HEK293 (cell line): ENCODE results near the gene FOXO1.

ENCODE experiments used
- CTCF ChIA-PET: fragments of 350-600 bp; formaldehyde crosslinking; extraction: SDS; loops from one replicate; lab custom pipeline; 2021; ENCODE audit warnings: antibody characterized with exemption; lab: Yijun Ruan, JAX
- POLR2A ChIA-PET: fragments of 300-600 bp; formaldehyde crosslinking; extraction: SDS; loops from one replicate; lab custom pipeline; 2020; ENCODE audit warnings: antibody characterized with exemption, inconsistent platforms; lab: Yijun Ruan, JAX
- H3K27ac ChIP-seq: fragments of 200-500 bp; sonication (Bioruptor generic); 2 replicates; pipeline ENCODE4 v1.5.1; 2014; ENCODE audit warnings: low read depth, low read length, control low read depth, inconsistent platforms; ENCODE audit errors: extremely low read depth
- H3K36me3 ChIP-seq, 2 experiments: fragments of 200-500 bp in 1 of 2; sonication (Bioruptor generic) in 1 of 2; 1 replicate in 1 of 2; 2 replicates in 1 of 2; pipeline ENCODE4 v1.5.1; 2014 to 2017; ENCODE audit warnings: inconsistent platforms in 2 of 2, low read length in 2 of 2; ENCODE audit not compliant: control insufficient read depth in 2 of 2, insufficient read depth in 1 of 2
- H3K4me1 ChIP-seq: fragments of 200-500 bp; sonication (Bioruptor generic); 2 replicates; pipeline ENCODE4 v1.5.1; 2014; ENCODE audit warnings: mild to moderate bottlenecking, low read length, inconsistent platforms; ENCODE audit not compliant: control insufficient read depth, insufficient read depth
- H3K4me3 ChIP-seq: 2 replicates; pipeline ENCODE4 v1.5.1; 2011; ENCODE audit warnings: low read depth, mild to moderate bottlenecking, control low read depth, low read length, moderate library complexity
- H3K9me3 ChIP-seq: fragments of 200-500 bp; sonication (Bioruptor generic); 2 replicates; pipeline ENCODE4 v1.5.1; 2014; ENCODE audit warnings: low read depth, low read length, inconsistent platforms; ENCODE audit not compliant: control insufficient read depth, insufficient read depth
- BCL11B ChIP-seq: fragments of 450-650 bp; formaldehyde crosslinking; IDR thresholded peaks from 2 replicates; pipeline ENCODE4 v1.5.1; 2016; ENCODE audit warnings: low read depth, missing biosample characterization, missing genetic modification characterization
- BCL6B ChIP-seq: fragments of 450-650 bp; formaldehyde crosslinking; IDR thresholded peaks from 2 replicates; pipeline ENCODE4 v1.5.1; 2017; ENCODE audit warnings: missing biosample characterization, missing genetic modification characterization
- CTCF ChIP-seq: fragments of 450-650 bp; formaldehyde crosslinking; IDR thresholded peaks from 2 replicates; pipeline ENCODE4 v1.5.1; 2016; ENCODE audit warnings: missing biosample characterization, missing genetic modification characterization
- GLIS1 ChIP-seq: fragments of 450-650 bp; formaldehyde crosslinking; IDR thresholded peaks from 2 replicates; pipeline ENCODE4 v1.5.1; 2016; ENCODE audit warnings: missing biosample characterization, missing genetic modification characterization
- HOXD13 ChIP-seq: sonication (generic); formaldehyde crosslinking; IDR thresholded peaks from 2 replicates; pipeline ENCODE4 v1.8.0; 2022; ENCODE audit warnings: missing genetic modification reagents, borderline replicate concordance
- KLF7 ChIP-seq: fragments of 450-650 bp; formaldehyde crosslinking; IDR thresholded peaks from 2 replicates; pipeline ENCODE4 v1.5.1; 2016; ENCODE audit warnings: missing biosample characterization, missing genetic modification characterization, borderline replicate concordance
- REPIN1 ChIP-seq: fragments of 450-650 bp; formaldehyde crosslinking; IDR thresholded peaks from 2 replicates; pipeline ENCODE4 v1.5.1; 2017; ENCODE audit warnings: missing biosample characterization, missing genetic modification characterization, low read depth
- SALL2 ChIP-seq: fragments of 450-650 bp; formaldehyde crosslinking; IDR thresholded peaks from 2 replicates; pipeline ENCODE4 v1.5.0; 2017; ENCODE audit warnings: missing biosample characterization, mild to moderate bottlenecking, missing genetic modification characterization, borderline replicate concordance
- WT1 ChIP-seq: fragments of 450-650 bp; formaldehyde crosslinking; IDR thresholded peaks from 2 replicates; pipeline ENCODE4 v1.5.1; 2016; ENCODE audit warnings: missing biosample characterization, missing genetic modification characterization
- ZBTB6 ChIP-seq: fragments of 450-650 bp; formaldehyde crosslinking; IDR thresholded peaks from 2 replicates; pipeline ENCODE4 v1.5.1; 2017; ENCODE audit warnings: missing biosample characterization, missing genetic modification characterization
- ZNF175 ChIP-seq: fragments of 450-650 bp; formaldehyde crosslinking; IDR thresholded peaks from 2 replicates; pipeline ENCODE4 v1.5.1; 2016; ENCODE audit warnings: missing biosample characterization, missing genetic modification characterization
- ZNF335 ChIP-seq: fragments of 450-650 bp; formaldehyde crosslinking; conservative IDR thresholded peaks from 2 replicates; pipeline ENCODE4 v1.5.1; 2016; ENCODE audit warnings: missing biosample characterization, missing genetic modification characterization
- ZNF404 ChIP-seq: fragments of 450-650 bp; formaldehyde crosslinking; IDR thresholded peaks from 2 replicates; pipeline ENCODE4 v1.5.1; 2017; ENCODE audit warnings: missing biosample characterization, missing genetic modification characterization
- ZNF514 ChIP-seq: fragments of 450-650 bp; formaldehyde crosslinking; IDR thresholded peaks from 2 replicates; pipeline ENCODE4 v1.5.1; 2016; ENCODE audit warnings: missing biosample characterization, missing genetic modification characterization
- ZNF518A ChIP-seq: fragments of 450-650 bp; formaldehyde crosslinking; conservative IDR thresholded peaks from 2 replicates; pipeline ENCODE4 v1.5.1; 2016; ENCODE audit warnings: low read depth, missing biosample characterization, missing genetic modification characterization
- ZNF560 ChIP-seq: fragments of 450-650 bp; formaldehyde crosslinking; IDR thresholded peaks from 2 replicates; pipeline ENCODE4 v1.5.1; 2017; ENCODE audit warnings: missing biosample characterization, missing genetic modification characterization, borderline replicate concordance
- ZNF561 ChIP-seq: fragments of 450-650 bp; IDR thresholded peaks from 2 replicates; pipeline ENCODE4 v1.5.1; 2018; ENCODE audit warnings: missing biosample characterization, missing genetic modification characterization, borderline replicate concordance
- ZNF639 ChIP-seq: fragments of 450-650 bp; formaldehyde crosslinking; IDR thresholded peaks from 2 replicates; pipeline ENCODE4 v1.5.1; 2016; ENCODE audit warnings: missing biosample characterization, missing genetic modification characterization
- ZNF660 ChIP-seq: fragments of 450-650 bp; IDR thresholded peaks from 2 replicates; pipeline ENCODE4 v1.5.1; 2018; ENCODE audit warnings: missing biosample characterization, mild to moderate bottlenecking, missing genetic modification characterization
- ZNF664 ChIP-seq: fragments of 450-650 bp; formaldehyde crosslinking; IDR thresholded peaks from 2 replicates; pipeline ENCODE4 v1.5.1; 2016; ENCODE audit warnings: missing biosample characterization, missing genetic modification characterization
- ZNF677 ChIP-seq: fragments of 450-650 bp; IDR thresholded peaks from 2 replicates; pipeline ENCODE4 v1.5.0; 2018; ENCODE audit warnings: missing biosample characterization, mild to moderate bottlenecking, missing genetic modification characterization, moderate library complexity
- ZNF707 ChIP-seq: fragments of 450-650 bp; formaldehyde crosslinking; IDR thresholded peaks from 2 replicates; pipeline ENCODE4 v1.5.1; 2016; ENCODE audit warnings: missing biosample characterization, missing genetic modification characterization
- ZNF768 ChIP-seq: fragments of 450-650 bp; formaldehyde crosslinking; IDR thresholded peaks from 2 replicates; pipeline ENCODE4 v1.5.1; 2018; ENCODE audit warnings: missing biosample characterization, mild to moderate bottlenecking, missing genetic modification characterization
- ZNF777 ChIP-seq: fragments of 450-650 bp; formaldehyde crosslinking; IDR thresholded peaks from 2 replicates; pipeline ENCODE4 v1.5.1; 2017; ENCODE audit warnings: missing biosample characterization, missing genetic modification characterization, borderline replicate concordance
- ZNF837 ChIP-seq: fragments of 450-650 bp; formaldehyde crosslinking; IDR thresholded peaks from 2 replicates; pipeline ENCODE4 v1.5.1; 2016; ENCODE audit warnings: missing biosample characterization, missing genetic modification characterization
- ZSCAN23 ChIP-seq: fragments of 450-650 bp; formaldehyde crosslinking; IDR thresholded peaks from 2 replicates; pipeline ENCODE4 v1.5.1; 2016; ENCODE audit warnings: missing biosample characterization, missing genetic modification characterization
- ZXDB ChIP-seq: fragments of 450-650 bp; formaldehyde crosslinking; IDR thresholded peaks from 2 replicates; pipeline ENCODE4 v1.5.1; 2016; ENCODE audit warnings: missing biosample characterization, missing genetic modification characterization

The FOXO1 gene

GRCh38 chr13:40534456-40534855 lies 132.0 kb downstream of the FOXO1 start:
- Histone ChIP-seq H3K4me3 (no peak overlapping the region), H3K9me3 (no peaks in the 10 kb centered on the region), H3K36me3 (no peaks in the 10 kb centered on the region), H3K27ac (no peak overlapping the region), H3K4me1 (no peaks in the 10 kb centered on the region)
- TF ChIP-seq ZNF404 (no peak), REPIN1 (tag by site-specific recombination) (no peak), ZNF561 (tag by site-specific recombination) (no peak), KLF7 (tag by site-specific recombination) (no peak), BCL11B (tag by site-specific recombination) (no peak), ZNF677 (tag by site-specific recombination) (no peak), ZNF837 (tag by site-specific recombination) (no peak), ZBTB6 (tag by site-specific recombination) (no peak), ZNF768 (tag by site-specific recombination) (no peak), SALL2 (tag by site-specific recombination) (no peak), ZNF560 (tag by site-specific recombination) (no peak), ZNF518A (no peak), ZXDB (tag by site-specific recombination) (no peak), ZNF660 (no peak), ZNF777 (tag by site-specific recombination) (no peak)
- CTCF ChIA-PET: no interaction called here
- POLR2A ChIA-PET: no interaction called here

GRCh38 chr13:40533072-40533471 lies 133.4 kb downstream of the FOXO1 start:
- Histone ChIP-seq H3K4me1 (no peaks in the 10 kb centered on the region), H3K9me3 (no peaks in the 10 kb centered on the region), H3K27ac (no peak overlapping the region), H3K36me3 (no peaks in the 10 kb centered on the region), H3K4me3 (no peak overlapping the region)
- POLR2A ChIA-PET: no interaction called here
- CTCF ChIA-PET: no interaction called here
- TF ChIP-seq GLIS1 (tag by site-specific recombination) (no peak), BCL6B (no peak), BCL11B (tag by site-specific recombination) (no peak), HOXD13 (no peak), ZNF514 (no peak), ZNF664 (tag by site-specific recombination) (no peak), ZNF837 (tag by site-specific recombination) (no peak), ZNF639 (tag by site-specific recombination) (no peak), ZNF560 (tag by site-specific recombination) (no peak), WT1 (no peak), ZSCAN23 (no peak), CTCF (tag by site-specific recombination) (no peak), ZNF175 (no peak), ZNF707 (tag by site-specific recombination) (no peak), ZNF335 (tag by site-specific recombination) (no peak)
